HG03565 (cell line): Measurements from ENCODE around the gene TCF3.

Experiments
- ATAC-seq: cut with Tn5 transposase; IDR thresholded peaks from one replicate; pipeline ENCODE4 v1.9.1; 2021; ENCODE audit warnings: mild to moderate bottlenecking, moderate library complexity; ENCODE audit not compliant: unreplicated experiment

The TCF3 gene

GRCh38 chr19:1590641-1591397, 61.6 kb downstream of the TCF3 start:
- ATAC-seq: no peak

GRCh38 chr19:1587872-1588271, 64.5 kb downstream of the TCF3 start:
- no peak for ATAC-seq

GRCh38 chr19:1585243-1585580, 67.2 kb downstream of the TCF3 start:
- ATAC-seq: no peak

- ATAC-seq: no peak
Measured at GRCh38 chr19:1584500-1585242, 67.7 kb downstream of the TCF3 start.

GRCh38 chr19:1582201-1582600, 70.2 kb downstream of the TCF3 start:
- ATAC-seq: no peak

- ATAC-seq: no peak
Measured at GRCh38 chr19:1580957-1581356, 71.5 kb downstream of the TCF3 start.

- no peak for ATAC-seq
Measured at GRCh38 chr19:1580382-1580781, 72.0 kb downstream of the TCF3 start.

- ATAC-seq: no peak
Measured at GRCh38 chr19:1579222-1579621, 73.2 kb downstream of the TCF3 start.

- ATAC-seq: no peak
Measured at GRCh38 chr19:1577929-1578618, 74.3 kb downstream of the TCF3 start.

- ATAC-seq: no peak
Measured at GRCh38 chr19:1577090-1577928, 75.1 kb downstream of the TCF3 start.

GRCh38 chr19:1576242-1577089, 75.9 kb downstream of the TCF3 start:
- ATAC-seq: no peak

GRCh38 chr19:1575323-1576241, 76.8 kb downstream of the TCF3 start:
- ATAC-seq: no peak

- ATAC-seq: no peak
Measured at GRCh38 chr19:1574354-1575136, 77.9 kb downstream of the TCF3 start.

GRCh38 chr19:1572795-1573194, 79.6 kb downstream of the TCF3 start:
- ATAC-seq: no peak

- ATAC-seq: no peak
Measured at GRCh38 chr19:1571358-1571757, 81.1 kb downstream of the TCF3 start.

- no peak for ATAC-seq
Measured at GRCh38 chr19:1570836-1571235, 81.6 kb downstream of the TCF3 start.

- ATAC-seq: no peak
Measured at GRCh38 chr19:1569997-1570396, 82.4 kb downstream of the TCF3 start.

GRCh38 chr19:1568320-1569019, 83.9 kb downstream of the TCF3 start, which contains the start of gene MEX3D:
Gene MEX3D (minus strand): TSS chr19:1568325. CDS start chr19:1568058, 267 bp downstream.
- ATAC-seq: no peak
